Pancreas (tissue), 10 donors: ENCODE measurements around the gene SLC37A3. TPM values are rescaled to one million over a fixed set of nuclear protein-coding genes. Genes with fewer than 3 reads are reported as not detected.

ENCODE experiments used
- ATAC-seq, 4 donors: fragments of 200-7000 bp; cut with Tn5 transposase; one replicate each; pipeline versions ENCODE4 v1.8.0 to v1.9.1; 2020; ENCODE audit warnings: mild to moderate bottlenecking in 4 of 4, moderate library complexity in 4 of 4
- DNase-seq, 6 donors: peaks; one replicate each; pipeline ENCODE4 v3.0.0-alpha.2; 2020
- FAIRE-seq: peaks from 2 replicates; lab custom pipeline; 2012; peaks lifted over from hg19 to GRCh38; lab: Jason Lieb, UNC
- H3K27ac ChIP-seq, 4 donors: fragments of 200-600 bp; sonication (generic); 1 replicate in 3 of 4; 2 replicates in 1 of 4; pipeline versions ENCODE4 v1.5.0 to v1.8.0; 2020
- H3K27me3 ChIP-seq, 4 donors: fragments of 200-600 bp; one replicate each; pipeline ENCODE4 v1.8.0; 2021
- H3K36me3 ChIP-seq, 3 donors: fragments of 200-600 bp; sonication (generic) in 1 of 3; one replicate each; pipeline versions ENCODE4 v1.5.0 to v1.8.0; 2020 to 2021
- H3K4me1 ChIP-seq, 3 donors: fragments of 200-600 bp; one replicate each; pipeline ENCODE4 v1.8.0; 2021
- H3K4me3 ChIP-seq, 4 donors: fragments of 200-600 bp; sonication (generic) in 2 of 4; one replicate each; pipeline versions ENCODE4 v1.5.0 to v1.8.0; 2020 to 2021
- H3K9me3 ChIP-seq, 4 donors: fragments of 200-600 bp; one replicate each; pipeline ENCODE4 v1.8.0; 2021
- CTCF ChIP-seq, 4 donors: fragments of 200-600 bp; sonication (generic) in 3 of 4; IDR thresholded peaks; one replicate each; pipeline versions ENCODE4 v1.5.0 to v1.8.0; 2021; ENCODE audit warnings: antibody characterized with exemption in 4 of 4
- WGBS, 2 donors: extraction: QIAGEN DNeasy Blood & Tissue Kit; methylation state at CpG; one replicate each; pipeline ENCODE4 v1.1.7; 2013; 5-methylcytosine and 5-hydroxymethylcytosine counted together
- intact Hi-C, 3 donors: fragments of 100-400 bp; cut with DNase I; formaldehyde crosslinking; loops; one replicate each; pipeline versions ENCODE4 v1.11.1 to v1.14.2; 2022
- polyA plus RNA-seq, 2 donors: library from polyadenylated mRNA; stranded (reverse); fragments of 200-250 nt; gene quantifications; one replicate each; pipeline ENCODE4 v1.2.3, GENCODE V29; 2013
- total RNA-seq, 6 donors: library from RNA; stranded (reverse); fragmentation: NEBNext Ultra II Directional in 4 of 6; extraction: Animal tissue kit (Norgen Biotek cat#: 25700) in 4 of 6; gene quantifications; one replicate each; pipeline versions ENCODE4 v1.2.1 to v1.2.4, GENCODE V29; 2021 to 2023
- donor health status: healthy with polysubstance abuse.
- donor health status: DM: no; HTN: no; CAD: no; lungs with moderate emphysema.
- donor health status: DM: no; HTN: no; CAD: no.
- donor health status: control.
- donor health status: control.
- donor health status: Bipolar disorder and iron deficiency.
- donor health status: DM: yes; HTN: yes; CAD: no.
- donor health status: DM: no; HTN: no; CAD: no.
- donor health status: DM: no; HTN: no; CAD: no.
- donor health status: DM: yes; HTN: yes; CAD: no.

The SLC37A3 gene
- total and polyA plus RNA-seq, 8 donors: 17.3 to 30.3 (median 24.0) TPM

- no peaks in the 10 kb centered on the region for H3K27me3 ChIP-seq
- H3K36me3 ChIP-seq: no peaks in the 10 kb centered on the region
- no peaks in the 10 kb centered on the region for H3K9me3 ChIP-seq
- no peak overlapping the region for H3K4me3 ChIP-seq
- 94 to 98% methylated on average over 8 of the region's 8 CpGs for WGBS, 2 donors
- no peak for TF ChIP-seq CTCF (IDR thresholded peaks at IDR 0.05)
- FAIRE-seq (no peak), DNase-seq (no peak), ATAC-seq (no peak)
- H3K27ac ChIP-seq: no peak overlapping the region
- no peaks in the 10 kb centered on the region for H3K4me1 ChIP-seq
- intact Hi-C loops: no loop called here
Measured at GRCh38 chr7:140295224-140295738, 103.0 kb downstream of the SLC37A3 start.

- intact Hi-C loops: no loop called here
- Histone ChIP-seq H3K27me3 (no peaks in the 10 kb centered on the region), H3K9me3 (no peaks in the 10 kb centered on the region), H3K4me3 (no peak overlapping the region), H3K27ac (no peak overlapping the region), H3K4me1 (no peaks in the 10 kb centered on the region), H3K36me3 (no peaks in the 10 kb centered on the region)
- no peak for DNase-seq
- no peak for TF ChIP-seq CTCF (IDR thresholded peaks at IDR 0.05)
- ATAC-seq: no peak
- WGBS, 2 donors: 96 to 100% methylated on average over 2 of the region's 2 CpGs
- FAIRE-seq: no peak
Measured at GRCh38 chr7:140294454-140294853, 103.9 kb downstream of the SLC37A3 start.

DNA sequence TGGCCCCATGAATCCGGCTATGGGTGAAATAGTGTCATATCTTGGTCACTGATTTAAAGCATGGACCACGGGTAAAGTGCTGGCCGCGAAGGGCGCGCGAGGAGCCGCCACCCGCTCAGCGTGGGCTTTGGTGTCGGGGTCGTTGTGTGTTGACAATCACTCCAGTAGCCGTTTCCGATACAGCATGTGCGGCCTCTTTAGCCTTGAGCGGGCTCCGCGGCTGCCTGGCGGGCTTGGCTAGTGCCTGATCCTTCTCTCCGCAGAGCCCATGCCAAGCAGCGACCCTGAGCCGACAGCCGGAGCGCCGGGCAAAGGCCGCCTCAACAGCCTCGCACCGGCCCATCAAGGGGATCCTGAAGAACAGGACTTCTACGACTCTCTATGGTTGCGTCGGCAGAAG lies 105.9 kb downstream of the SLC37A3 start:
- WGBS, 2 donors: 91% methylated on average over 31 of the region's 31 CpGs
- no peak for DNase-seq
- H3K9me3 ChIP-seq: no peaks in the 10 kb centered on the region
- no peaks in the 10 kb centered on the region for H3K4me1 ChIP-seq
- no peaks in the 10 kb centered on the region for H3K27me3 ChIP-seq
- no peak for TF ChIP-seq CTCF (IDR thresholded peaks at IDR 0.05)
- ATAC-seq: no peak
- H3K36me3 ChIP-seq: no peaks in the 10 kb centered on the region
- intact Hi-C loops: no loop called here
- H3K27ac ChIP-seq: no peak overlapping the region
- FAIRE-seq: no peak
- no peak overlapping the region for H3K4me3 ChIP-seq

DNA sequence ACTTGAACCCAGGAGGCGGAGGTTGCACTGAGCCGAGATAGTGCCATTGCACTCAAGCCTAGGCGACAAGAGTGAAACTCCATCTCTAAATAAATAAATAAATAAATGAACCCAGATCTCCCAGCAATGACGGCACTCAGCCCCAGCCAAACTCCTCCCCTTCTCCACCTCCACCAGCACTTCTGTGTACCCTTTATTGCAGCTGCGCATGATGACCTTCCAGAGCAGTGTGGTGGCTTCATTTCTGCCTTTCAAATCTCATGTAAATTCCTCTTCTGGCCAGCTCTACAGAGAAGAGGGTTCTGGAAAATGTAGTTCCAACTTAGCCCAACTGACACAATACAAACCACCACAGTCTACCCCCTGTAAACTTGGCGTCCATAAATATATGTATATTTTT lies 108.5 kb downstream of the SLC37A3 start:
- WGBS, 2 donors: 89 to 90% methylated on average over 6 of the region's 6 CpGs
- Histone ChIP-seq H3K4me3 (no peak overlapping the region), H3K27ac (no peak overlapping the region), H3K4me1 (no peaks in the 10 kb centered on the region), H3K27me3 (no peaks in the 10 kb centered on the region), H3K36me3 (no peaks in the 10 kb centered on the region), H3K9me3 (no peaks in the 10 kb centered on the region)
- DNase-seq: no peak
- intact Hi-C loops: no loop called here
- ATAC-seq: no peak
- no peak for FAIRE-seq
- TF ChIP-seq CTCF (IDR thresholded peaks at IDR 0.05): no peak

DNA sequence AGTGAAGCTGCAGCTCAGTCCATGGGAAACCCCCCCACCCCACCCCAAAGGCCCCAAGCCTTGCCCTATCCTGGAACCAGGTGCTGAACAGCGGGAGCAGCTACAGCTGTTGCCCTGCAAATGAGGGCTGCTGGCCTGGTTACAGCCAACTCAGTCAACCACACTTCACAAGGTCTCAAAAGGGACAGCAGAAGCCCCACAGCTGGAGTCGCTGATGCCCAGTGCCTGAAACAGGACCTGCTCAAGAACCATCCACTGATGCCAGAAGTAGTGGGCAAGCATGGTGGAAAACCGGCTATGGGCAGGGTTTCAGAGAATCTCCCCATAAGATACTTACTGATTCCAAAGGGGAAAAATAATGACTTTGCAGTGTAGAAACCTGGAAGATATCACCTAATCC lies 110.3 kb downstream of the SLC37A3 start:
- TF ChIP-seq CTCF (IDR thresholded peaks at IDR 0.05): no peak
- no peak overlapping the region for H3K27ac ChIP-seq
- no peaks in the 10 kb centered on the region for H3K27me3 ChIP-seq
- H3K9me3 ChIP-seq: no peaks in the 10 kb centered on the region
- intact Hi-C loops: no loop called here
- no peaks in the 10 kb centered on the region for H3K4me1 ChIP-seq
- 90 to 91% methylated on average over 3 of the region's 3 CpGs for WGBS, 2 donors
- no peak overlapping the region for H3K4me3 ChIP-seq
- H3K36me3 ChIP-seq: no peaks in the 10 kb centered on the region
- FAIRE-seq: no peak
- no peak for DNase-seq
- no peak for ATAC-seq
